ENCODE results near the gene STAT5B.
"Not testable (repeated sequence)": the region's sequence is repeated elsewhere in the genome, so short reads cannot be mapped to it uniquely, and the experiment has no call there.

STAT5B gene

DNA sequence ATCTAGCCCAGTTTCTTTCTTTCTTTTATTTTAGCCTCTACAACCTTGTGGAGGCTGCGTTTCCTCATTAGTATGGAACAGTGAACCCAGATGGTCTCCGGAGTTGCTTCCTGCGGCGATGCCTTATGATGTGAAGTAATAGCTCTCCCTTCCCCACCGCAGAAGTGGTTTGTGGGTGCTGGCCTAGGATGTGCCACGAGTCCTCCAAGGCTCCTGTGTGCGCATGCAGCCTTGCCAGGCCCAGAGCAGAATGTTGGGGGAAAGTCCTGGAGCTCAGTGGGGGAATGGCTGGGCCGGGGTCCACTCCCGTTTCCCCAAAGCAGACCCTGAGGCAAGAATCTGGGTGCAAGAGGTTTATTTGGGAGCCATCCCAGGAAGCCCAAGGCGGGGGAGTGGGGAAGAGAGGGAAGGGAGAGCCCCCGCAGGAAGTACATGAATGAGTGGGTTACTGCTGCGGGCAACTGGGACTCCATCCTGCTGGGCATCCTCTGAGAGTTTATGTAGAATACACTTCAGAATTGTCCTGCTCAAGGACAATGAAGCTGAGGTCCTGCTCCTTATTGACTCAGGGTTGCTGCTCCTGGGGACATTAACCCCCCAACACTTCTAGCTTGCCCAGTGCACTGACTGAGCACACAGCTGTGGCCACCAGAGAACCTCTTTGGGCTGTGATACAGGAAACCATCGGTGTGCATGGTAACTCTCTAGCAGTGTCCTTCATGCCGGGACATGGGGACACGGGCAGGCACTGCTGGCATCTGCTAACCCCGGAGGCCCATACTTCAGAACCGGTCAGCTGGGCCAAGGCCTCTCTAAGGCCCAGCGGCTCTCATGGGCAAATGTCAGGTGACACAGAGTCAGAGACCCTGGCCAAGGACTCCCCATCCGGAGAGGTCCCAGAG lies 87.2 kb downstream of the STAT5B start:
- Histone ChIP-seq H3K4me2 (ENCODE audit: low read length) (no peak overlapping the region), H3K27ac (ENCODE audit: low read depth, low read length) (no peak overlapping the region), H4K91ac (ENCODE audit: low read depth, low read length) (no peak overlapping the region), H3K79me2 (ENCODE audit: control insufficient read depth, insufficient read depth, low read length, poor library complexity) (no peaks in the 10 kb centered on the region), H2AK5ac (ENCODE audit: low read length) (no peak overlapping the region), H3K14ac (ENCODE audit: low read length) (no peak overlapping the region), H3K18ac (ENCODE audit: low read length) (no peak overlapping the region), H4K12ac (ENCODE audit: low read depth, low read length) (no peak overlapping the region), H3K79me1 (ENCODE audit: low read length) (no peaks in the 10 kb centered on the region), H3K4ac (ENCODE audit: low read depth, low read length) (no peak overlapping the region), H2BK5ac (ENCODE audit: low read depth, low read length, poor library complexity) (no peak overlapping the region), H3K36me3 (ENCODE audit: control insufficient read depth in 1 of 2, insufficient read depth in 2 of 2, low read length in 2 of 2) (no peaks in the 10 kb centered on the region), H2AFZ (ENCODE audit: insufficient read depth, low read length, poor library complexity) (no peak overlapping the region), H3K27me3 (ENCODE audit: insufficient read depth, low read length) (peaks cover 5% of the 10 kb centered on the region), H4K8ac (ENCODE audit: low read depth, low read length) (no peak overlapping the region), H3K4me3 (ENCODE audit: low read depth, low read length) (no peak overlapping the region), H3K23ac (ENCODE audit: low read length) (no peak overlapping the region), H2BK12ac (ENCODE audit: low read length) (no peak overlapping the region), H3K9ac (ENCODE audit: low read length) (no peak overlapping the region), H2BK120ac (ENCODE audit: insufficient read depth, low read length, poor library complexity) (no peak overlapping the region), H3K4me1 (ENCODE audit: control insufficient read depth in 1 of 2, insufficient read depth in 2 of 2, low read length in 2 of 2) (peaks cover 5 to 6% of the 10 kb centered on the region in 2 experiments), H3K9me3 (ENCODE audit: insufficient read depth, low read depth, low read length) (no peaks in the 10 kb centered on the region)
- WGBS (ENCODE audit: extremely low coverage, insufficient coverage, insufficient read length), result no CpG with 5 or more reads among the region's 19 CpGs
- DNase-seq, result no peak

DNA sequence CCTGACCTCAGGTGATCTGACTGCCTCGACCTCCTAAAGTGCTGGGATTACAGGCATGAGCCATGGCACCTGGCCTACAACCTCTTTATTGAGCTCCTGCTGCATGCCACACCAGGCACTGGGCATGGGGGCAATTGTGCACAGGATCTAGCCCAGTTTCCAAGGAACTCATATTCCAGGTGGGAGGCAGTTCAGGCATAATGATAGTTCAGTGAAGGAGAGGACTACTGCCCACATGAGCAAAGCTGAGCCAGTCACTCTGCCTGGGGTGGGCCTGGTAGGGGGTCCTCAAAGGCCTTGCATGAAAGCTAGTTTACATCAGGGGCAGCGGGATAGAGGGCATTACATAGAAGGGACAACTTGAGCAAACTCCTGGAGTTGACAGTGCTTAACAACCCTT lies 88.4 kb downstream of the STAT5B start:
- no peak overlapping the region for H2AK5ac ChIP-seq (ENCODE audit: low read length)
- no peak overlapping the region for H2BK120ac ChIP-seq (ENCODE audit: insufficient read depth, low read length, poor library complexity)
- no CpG with 5 or more reads among the region's 2 CpGs for WGBS (ENCODE audit: extremely low coverage, insufficient coverage, insufficient read length)
- no peaks in the 10 kb centered on the region for H3K9me3 ChIP-seq (ENCODE audit: insufficient read depth, low read depth, low read length)
- H3K14ac ChIP-seq (ENCODE audit: low read length), result no peak overlapping the region
- H4K12ac ChIP-seq (ENCODE audit: low read depth, low read length), result no peak overlapping the region
- no peak overlapping the region for H4K8ac ChIP-seq (ENCODE audit: low read depth, low read length)
- H4K91ac ChIP-seq (ENCODE audit: low read depth, low read length), result no peak overlapping the region
- peaks cover 14% of the 10 kb centered on the region for H3K27me3 ChIP-seq (ENCODE audit: insufficient read depth, low read length)
- no peak overlapping the region for H2AFZ ChIP-seq (ENCODE audit: insufficient read depth, low read length, poor library complexity)
- H3K4ac ChIP-seq (ENCODE audit: low read depth, low read length), result no peak overlapping the region
- no peak overlapping the region for H3K27ac ChIP-seq (ENCODE audit: low read depth, low read length)
- no peak overlapping the region for H3K23ac ChIP-seq (ENCODE audit: low read length)
- H3K36me3 ChIP-seq (ENCODE audit: control insufficient read depth in 1 of 2, insufficient read depth in 2 of 2, low read length in 2 of 2), result no peaks in the 10 kb centered on the region
- no peak overlapping the region for H3K18ac ChIP-seq (ENCODE audit: low read length)
- H3K79me2 ChIP-seq (ENCODE audit: control insufficient read depth, insufficient read depth, low read length, poor library complexity), result no peaks in the 10 kb centered on the region
- no peak for DNase-seq
- H3K4me3 ChIP-seq (ENCODE audit: low read depth, low read length), result no peak overlapping the region
- no peak overlapping the region for H2BK12ac ChIP-seq (ENCODE audit: low read length)
- no peak overlapping the region for H3K4me2 ChIP-seq (ENCODE audit: low read length)
- H2BK5ac ChIP-seq (ENCODE audit: low read depth, low read length, poor library complexity), result no peak overlapping the region
- H3K79me1 ChIP-seq (ENCODE audit: low read length), result no peaks in the 10 kb centered on the region
- H3K9ac ChIP-seq (ENCODE audit: low read length), result no peak overlapping the region
- H3K4me1 ChIP-seq (ENCODE audit: control insufficient read depth in 1 of 2, insufficient read depth in 2 of 2, low read length in 2 of 2), result peaks cover 9 to 10% of the 10 kb centered on the region in 2 experiments

DNA sequence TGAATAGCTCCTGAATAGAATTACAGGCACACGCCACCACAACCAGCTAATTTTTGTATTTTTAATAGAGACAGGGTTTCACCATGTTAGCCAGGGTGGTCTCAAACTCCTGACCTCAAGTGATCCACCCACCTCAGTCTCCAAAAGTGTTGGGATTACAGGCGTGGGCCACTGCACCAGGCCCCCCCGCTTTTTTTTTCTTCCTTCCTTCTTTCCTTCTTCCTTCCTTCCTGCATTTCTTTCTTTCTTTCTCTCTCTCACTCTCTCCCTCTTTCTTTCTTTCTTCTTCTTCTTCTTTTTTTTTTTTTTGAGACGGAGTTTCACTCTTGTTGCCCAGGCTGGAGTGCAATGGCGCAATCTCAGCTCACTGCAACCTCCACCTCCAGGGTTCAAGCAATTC lies 90.0 kb downstream of the STAT5B start:
- H3K79me1 ChIP-seq (ENCODE audit: low read length); H3K18ac ChIP-seq (ENCODE audit: low read length); H3K27ac ChIP-seq (ENCODE audit: low read depth, low read length); H4K8ac ChIP-seq (ENCODE audit: low read depth, low read length); H3K23ac ChIP-seq (ENCODE audit: low read length); H3K4me3 ChIP-seq (ENCODE audit: low read depth, low read length); H3K4me2 ChIP-seq (ENCODE audit: low read length); H4K91ac ChIP-seq (ENCODE audit: low read depth, low read length); H2BK5ac ChIP-seq (ENCODE audit: low read depth, low read length, poor library complexity); H3K4ac ChIP-seq (ENCODE audit: low read depth, low read length); H3K14ac ChIP-seq (ENCODE audit: low read length); H2BK120ac ChIP-seq (ENCODE audit: insufficient read depth, low read length, poor library complexity); H2AFZ ChIP-seq (ENCODE audit: insufficient read depth, low read length, poor library complexity); H3K79me2 ChIP-seq (ENCODE audit: control insufficient read depth, insufficient read depth, low read length, poor library complexity); H4K12ac ChIP-seq (ENCODE audit: low read depth, low read length); H3K9me3 ChIP-seq (ENCODE audit: insufficient read depth, low read depth, low read length); H3K36me3 ChIP-seq (ENCODE audit: control insufficient read depth in 1 of 2, insufficient read depth in 2 of 2, low read length in 2 of 2); H3K9ac ChIP-seq (ENCODE audit: low read length); H2AK5ac ChIP-seq (ENCODE audit: low read length); DNase-seq; H2BK12ac ChIP-seq (ENCODE audit: low read length): not testable (repeated sequence)
- WGBS (ENCODE audit: extremely low coverage, insufficient coverage, insufficient read length), result no CpG with 5 or more reads among the region's 5 CpGs
- H3K27me3 ChIP-seq (ENCODE audit: insufficient read depth, low read length), result peaks cover 28% of the 10 kb centered on the region
- peaks cover 9 to 12% of the 10 kb centered on the region in 2 experiments for H3K4me1 ChIP-seq (ENCODE audit: control insufficient read depth in 1 of 2, insufficient read depth in 2 of 2, low read length in 2 of 2)

DNA sequence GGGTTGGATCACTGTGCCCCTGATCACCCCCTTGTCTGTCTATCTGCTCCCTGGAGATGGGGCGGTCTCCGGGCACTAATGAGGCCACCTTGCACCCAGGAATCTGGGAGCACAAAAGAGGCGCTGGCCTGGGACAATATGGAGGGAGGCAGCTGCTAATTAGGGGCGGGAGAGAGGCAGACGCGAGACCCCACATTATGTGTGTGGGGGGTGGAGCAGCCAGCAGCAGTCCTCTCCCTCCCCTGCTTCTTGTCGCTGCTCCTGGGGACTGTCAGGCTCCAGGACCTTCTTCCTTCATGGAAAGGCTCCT lies 90.6 kb downstream of the STAT5B start:
- Histone ChIP-seq H3K4me2 (ENCODE audit: low read length) (no peak overlapping the region), H3K9me3 (ENCODE audit: insufficient read depth, low read depth, low read length) (peaks cover 6% of the 10 kb centered on the region)

More for the DNA sequence above, 90.6 kb downstream of the STAT5B start:
- H4K12ac ChIP-seq (ENCODE audit: low read depth, low read length), result no peak overlapping the region
- H3K79me1 ChIP-seq (ENCODE audit: low read length), result no peaks in the 10 kb centered on the region
- H3K23ac ChIP-seq (ENCODE audit: low read length), result no peak overlapping the region
- no peak overlapping the region for H2BK120ac ChIP-seq (ENCODE audit: insufficient read depth, low read length, poor library complexity)
- H2AK5ac ChIP-seq (ENCODE audit: low read length), result no peak overlapping the region
- no peak overlapping the region for H3K4ac ChIP-seq (ENCODE audit: low read depth, low read length)
- no peak overlapping the region for H2BK12ac ChIP-seq (ENCODE audit: low read length)
- no peak overlapping the region for H2BK5ac ChIP-seq (ENCODE audit: low read depth, low read length, poor library complexity)
- H3K27me3 ChIP-seq (ENCODE audit: insufficient read depth, low read length), result peaks cover 34% of the 10 kb centered on the region
- H3K9ac ChIP-seq (ENCODE audit: low read length), result no peak overlapping the region
- no peaks in the 10 kb centered on the region for H3K36me3 ChIP-seq (ENCODE audit: control insufficient read depth in 1 of 2, insufficient read depth in 2 of 2, low read length in 2 of 2)
- no peak overlapping the region for H2AFZ ChIP-seq (ENCODE audit: insufficient read depth, low read length, poor library complexity)
- DNase-seq, result no peak
- H3K14ac ChIP-seq (ENCODE audit: low read length), result no peak overlapping the region
- H4K8ac ChIP-seq (ENCODE audit: low read depth, low read length), result no peak overlapping the region
- H3K4me1 ChIP-seq (ENCODE audit: control insufficient read depth in 1 of 2, insufficient read depth in 2 of 2, low read length in 2 of 2), result peaks cover 12 to 18% of the 10 kb centered on the region in 2 experiments
- H3K27ac ChIP-seq (ENCODE audit: low read depth, low read length), result no peak overlapping the region
- no peak overlapping the region for H3K4me3 ChIP-seq (ENCODE audit: low read depth, low read length)
- H3K18ac ChIP-seq (ENCODE audit: low read length), result no peak overlapping the region
- no CpG with 5 or more reads among the region's 7 CpGs for WGBS (ENCODE audit: extremely low coverage, insufficient coverage, insufficient read length)
- no peaks in the 10 kb centered on the region for H3K79me2 ChIP-seq (ENCODE audit: control insufficient read depth, insufficient read depth, low read length, poor library complexity)
- H4K91ac ChIP-seq (ENCODE audit: low read depth, low read length), result no peak overlapping the region
